OCI-M2 (cell line): ENCODE results near the gene GRIN3B.

Experiments
- DNase-seq: peaks from one replicate; lab custom pipeline; 2025; ENCODE audit not compliant: unreplicated experiment; lab: John Stamatoyannopoulos, UW

GRIN3B gene

GRCh38 chr19:990746-991145 lies 9.5 kb upstream of the GRIN3B start:
- DNase-seq = no peak

DNA sequence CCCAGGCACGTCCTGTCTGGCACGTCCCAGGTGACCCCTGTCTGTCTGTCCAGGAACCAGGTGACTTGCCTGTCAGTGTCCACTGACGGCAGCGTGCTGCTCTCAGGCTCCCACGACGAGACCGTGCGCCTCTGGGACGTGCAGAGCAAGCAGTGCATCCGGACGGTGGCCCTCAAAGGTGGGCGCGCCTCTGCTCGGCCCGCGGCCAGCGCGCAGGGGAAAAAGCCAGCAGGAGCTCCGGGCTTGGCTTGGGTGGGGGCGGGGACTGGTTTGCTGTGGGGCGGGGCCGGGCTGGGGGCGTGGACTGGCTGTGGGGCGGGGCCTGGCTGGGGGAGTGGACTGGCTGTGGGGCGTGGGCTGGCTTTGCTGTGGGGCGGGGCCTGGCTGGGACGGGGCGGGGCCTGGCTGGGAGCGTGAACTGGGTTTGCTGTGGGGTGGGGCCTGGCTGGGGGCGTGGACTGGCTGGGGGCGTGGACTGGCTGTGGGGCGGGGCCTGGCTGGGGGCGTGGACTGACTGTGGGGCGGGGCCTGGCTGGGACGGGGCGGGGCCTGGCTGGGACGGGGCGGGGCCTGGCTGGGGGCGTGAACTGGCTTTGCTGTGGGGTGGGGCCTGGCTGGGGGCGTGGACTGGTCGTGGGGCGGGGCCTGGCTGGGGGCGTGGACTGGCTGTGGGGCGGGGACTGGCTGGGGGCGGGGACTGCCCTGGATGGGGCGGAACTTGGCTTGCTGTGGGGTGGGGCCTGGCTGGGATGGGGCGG lies 8.9 kb upstream of the GRIN3B start:
- no peak for DNase-seq

GRCh38 chr19:991932-992669 lies 8.1 kb upstream of the GRIN3B start:
- no peak for DNase-seq

GRCh38 chr19:992670-993055 lies 7.6 kb upstream of the GRIN3B start:
- DNase-seq = no peak

GRCh38 chr19:993361-993830 lies 6.8 kb upstream of the GRIN3B start:
- DNase-seq = no peak

GRCh38 chr19:993831-994393 lies 6.3 kb upstream of the GRIN3B start:
- DNase-seq = no peak

DNA sequence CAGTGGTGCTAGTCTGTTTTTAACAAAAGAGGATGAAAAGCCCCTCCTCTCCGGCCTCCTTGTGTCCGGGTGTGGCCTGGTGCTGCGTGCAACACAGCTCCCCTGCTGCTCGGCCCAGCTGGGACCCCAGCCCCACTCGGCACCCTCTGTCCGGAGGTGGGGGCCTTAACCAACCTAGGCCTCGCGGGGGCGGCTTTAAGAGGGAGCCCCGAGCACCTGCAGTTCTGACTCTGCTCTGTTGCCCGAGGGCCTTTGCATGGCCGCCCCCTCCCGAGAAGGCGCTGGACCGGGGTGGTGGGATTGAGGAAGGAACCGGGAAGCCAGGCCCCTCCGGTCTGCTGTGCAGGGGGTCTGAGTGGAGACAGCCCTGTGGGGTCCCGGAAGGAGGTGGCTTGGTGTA lies 5.7 kb upstream of the GRIN3B start:
- no peak for DNase-seq

DNA sequence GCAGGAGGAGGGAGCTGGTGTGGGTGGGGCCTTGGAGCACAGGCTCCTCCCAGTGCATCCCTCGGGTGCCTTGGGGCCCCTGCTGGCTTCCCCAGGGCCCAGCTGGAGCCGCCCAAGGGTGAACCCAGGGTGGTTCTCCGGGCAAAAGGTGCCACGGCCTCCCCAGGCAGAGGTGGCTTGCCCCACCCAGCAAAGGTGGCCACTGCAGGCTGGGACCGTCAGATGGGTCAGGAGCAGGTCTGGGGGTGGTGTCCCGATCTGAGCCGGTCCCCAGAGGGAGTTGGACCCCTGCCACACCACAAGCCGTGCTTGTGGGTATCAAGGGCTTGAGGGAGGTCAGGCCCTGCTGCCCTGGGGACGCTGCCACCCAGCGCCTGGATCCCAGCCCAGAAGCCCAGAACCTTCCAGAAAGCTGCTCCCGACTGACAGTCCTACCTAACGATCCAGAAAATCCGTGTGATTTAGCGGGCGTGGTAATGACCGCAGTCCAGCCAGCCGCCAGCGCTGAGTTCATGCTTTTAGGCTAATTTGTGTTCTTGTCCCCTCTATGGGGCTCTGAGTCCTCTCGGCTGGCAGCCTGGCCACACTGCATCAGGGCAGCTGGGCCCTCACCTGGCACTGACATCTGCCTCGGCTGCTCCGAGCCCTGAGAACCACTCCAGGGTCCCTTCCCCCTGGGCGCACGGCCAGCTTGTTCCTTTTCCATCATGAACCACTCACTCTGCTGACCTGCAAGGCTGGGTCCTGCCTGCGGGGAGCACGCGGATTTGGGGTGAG lies 5.0 kb upstream of the GRIN3B start:
- DNase-seq = no peak

GRCh38 chr19:996051-996838 lies 4.0 kb upstream of the GRIN3B start:
- DNase-seq = no peak

DNA sequence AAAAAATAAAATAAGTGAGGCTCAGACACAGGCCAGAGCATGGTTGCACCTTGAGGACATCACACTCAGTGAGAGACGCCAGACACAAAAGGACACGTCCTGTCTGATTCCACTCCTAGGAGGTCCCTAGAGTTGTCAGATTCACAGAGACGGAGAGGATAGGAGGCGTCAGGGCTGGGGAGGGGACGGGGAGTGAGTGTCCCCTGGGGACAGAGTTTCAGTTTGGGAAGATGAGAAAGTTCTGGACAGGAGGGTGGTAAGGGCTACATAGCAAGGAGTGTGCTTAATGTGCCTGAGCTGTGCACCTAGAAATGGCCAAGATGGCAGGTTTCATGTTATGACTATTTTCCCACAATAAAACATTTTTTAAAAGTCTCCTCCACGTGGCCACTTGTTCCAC lies 2.2 kb upstream of the GRIN3B start:
- DNase-seq = no peak

DNA sequence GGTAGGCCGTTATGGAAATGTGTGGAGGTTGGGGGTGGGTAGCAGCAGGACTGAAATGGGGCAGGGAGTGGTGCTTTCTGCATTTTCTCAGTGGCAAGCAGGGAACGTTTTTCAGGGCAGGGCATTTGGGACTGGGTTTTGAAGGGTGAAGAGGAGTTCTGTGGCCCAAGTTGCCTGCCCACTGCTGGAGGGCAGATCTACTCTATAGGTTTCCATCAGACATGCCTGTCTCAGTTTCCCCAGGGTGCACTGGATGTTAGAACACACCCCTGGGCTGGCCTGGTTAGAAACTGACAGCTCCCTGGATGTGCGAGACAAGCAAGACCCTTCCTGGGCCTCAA lies 870 bp upstream of the GRIN3B start:
- no peak for DNase-seq

DNA sequence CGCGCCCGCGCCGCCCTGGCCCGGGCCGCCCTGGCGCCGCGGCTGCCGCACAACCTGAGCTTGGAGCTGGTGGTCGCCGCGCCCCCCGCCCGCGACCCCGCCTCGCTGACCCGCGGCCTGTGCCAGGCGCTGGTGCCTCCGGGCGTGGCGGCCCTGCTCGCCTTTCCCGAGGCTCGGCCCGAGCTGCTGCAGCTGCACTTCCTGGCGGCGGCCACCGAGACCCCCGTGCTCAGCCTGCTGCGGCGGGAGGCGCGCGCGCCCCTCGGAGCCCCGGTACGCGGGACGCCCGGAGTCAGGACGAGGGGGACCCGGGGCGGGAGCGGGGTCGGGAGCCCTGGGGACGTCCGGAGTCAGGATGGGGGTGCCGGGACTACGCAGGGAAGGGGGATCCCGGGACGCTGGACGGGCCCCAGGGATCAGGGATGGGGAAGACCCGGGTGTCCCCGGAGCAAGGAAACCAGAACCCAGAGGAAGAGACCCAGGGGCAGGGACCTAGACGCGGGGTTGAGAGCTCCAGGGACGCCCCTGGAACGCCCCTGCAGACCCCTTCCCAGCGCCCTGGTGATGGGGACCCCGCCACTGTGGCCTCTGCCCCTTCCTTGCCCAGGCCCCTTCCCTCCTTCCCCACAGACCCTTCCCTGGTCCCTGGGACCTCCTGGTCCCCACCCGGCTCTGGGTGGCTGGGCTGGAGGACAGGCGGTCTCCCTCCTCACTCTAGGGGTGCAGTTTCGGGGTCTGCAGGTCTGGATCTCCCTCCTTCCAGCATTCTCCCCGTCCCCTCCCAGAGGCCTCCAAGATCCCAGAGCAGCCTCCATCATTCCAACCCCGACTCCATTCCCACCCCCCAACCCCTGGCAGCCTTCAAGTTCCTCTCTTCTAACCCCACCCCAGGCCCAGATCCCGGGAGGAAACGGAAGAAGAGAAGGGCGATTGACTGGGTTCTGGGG lies 645 bp downstream of the GRIN3B start:
- DNase-seq = no peak

DNA sequence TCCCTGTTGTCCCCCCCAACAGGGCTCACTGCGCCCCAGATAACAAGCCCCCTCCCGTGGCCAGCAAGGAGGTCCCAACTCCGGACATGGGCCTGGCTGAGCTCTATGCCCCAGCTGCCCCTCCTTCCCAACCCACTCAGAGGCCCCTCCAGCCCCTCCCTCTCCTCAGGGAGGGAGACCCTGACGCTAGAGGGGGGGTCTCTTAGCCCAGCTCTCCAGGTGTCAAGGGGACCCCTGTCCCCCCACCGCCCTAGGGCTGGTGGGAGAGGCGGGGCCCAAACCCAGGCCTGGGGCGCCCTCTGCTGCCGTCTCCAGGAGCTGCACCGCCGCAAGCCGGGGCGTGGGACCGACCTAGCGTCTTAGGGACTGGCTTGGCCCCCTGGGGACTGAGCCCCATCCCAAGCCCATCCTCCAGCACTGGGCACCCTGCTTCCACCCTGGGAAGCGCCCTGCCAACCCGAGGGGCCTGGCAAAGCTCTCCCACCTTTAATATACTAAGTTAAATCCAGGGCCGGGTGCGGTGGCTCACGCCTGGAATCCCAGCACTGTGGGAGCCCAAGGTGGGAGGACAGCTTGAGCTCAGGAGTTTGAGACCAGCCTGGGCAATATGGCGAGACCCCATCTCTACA lies 1.4 kb downstream of the GRIN3B start:
- DNase-seq = no peak

DNA sequence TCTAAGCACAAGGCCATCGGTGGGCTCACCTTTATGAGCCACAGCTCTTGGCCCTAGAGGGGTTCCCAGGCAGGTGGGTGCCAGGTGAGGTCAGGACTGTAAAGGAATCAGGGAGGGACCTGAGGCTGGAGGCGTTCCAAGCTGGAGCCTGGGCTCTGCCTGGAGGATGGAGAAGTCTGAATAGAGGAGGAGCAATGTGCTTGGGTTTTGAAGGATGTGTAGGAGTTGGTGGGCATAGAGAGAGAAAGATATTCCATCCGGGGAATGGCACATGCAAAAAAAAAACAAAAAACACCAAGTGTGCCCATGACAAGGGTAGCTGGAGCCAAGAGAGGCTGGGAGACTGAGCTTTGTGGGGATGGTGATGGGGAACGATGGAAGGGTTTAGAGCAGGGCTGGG lies 2.4 kb downstream of the GRIN3B start:
- no peak for DNase-seq

DNA sequence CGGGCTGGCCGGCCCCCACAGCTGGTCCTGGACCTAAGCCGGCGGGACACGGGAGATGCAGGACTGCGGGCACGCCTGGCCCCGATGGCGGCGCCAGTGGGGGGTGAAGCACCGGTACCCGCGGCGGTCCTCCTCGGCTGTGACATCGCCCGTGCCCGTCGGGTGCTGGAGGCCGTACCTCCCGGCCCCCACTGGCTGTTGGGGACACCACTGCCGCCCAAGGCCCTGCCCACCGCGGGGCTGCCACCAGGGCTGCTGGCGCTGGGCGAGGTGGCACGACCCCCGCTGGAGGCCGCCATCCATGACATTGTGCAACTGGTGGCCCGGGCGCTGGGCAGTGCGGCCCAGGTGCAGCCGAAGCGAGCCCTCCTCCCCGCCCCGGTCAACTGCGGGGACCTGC lies 3.1 kb downstream of the GRIN3B start:
- DNase-seq = no peak

DNA sequence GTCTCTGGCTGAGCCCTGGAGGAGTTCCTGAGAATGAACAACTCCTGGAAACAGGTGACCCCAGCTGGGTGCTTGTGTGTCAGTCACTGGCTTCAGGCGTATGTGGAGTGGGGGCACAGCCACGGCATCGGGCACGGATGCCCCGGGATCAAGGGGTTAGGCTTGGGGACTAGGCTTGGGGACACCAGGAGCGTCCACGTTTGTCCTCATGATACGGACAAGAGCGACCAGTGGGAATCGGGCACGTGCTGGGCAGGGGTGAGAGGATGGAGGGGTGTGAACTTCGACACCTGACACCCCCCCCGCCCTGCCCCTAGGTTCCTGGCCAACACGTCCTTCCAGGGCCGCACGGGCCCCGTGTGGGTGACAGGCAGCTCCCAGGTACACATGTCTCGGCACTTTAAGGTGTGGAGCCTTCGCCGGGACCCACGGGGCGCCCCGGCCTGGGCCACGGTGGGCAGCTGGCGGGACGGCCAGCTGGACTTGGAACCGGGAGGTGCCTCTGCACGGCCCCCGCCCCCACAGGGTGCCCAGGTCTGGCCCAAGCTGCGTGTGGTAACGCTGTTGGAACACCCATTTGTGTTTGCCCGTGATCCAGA lies 4.1 kb downstream of the GRIN3B start:
- no peak for DNase-seq

GRCh38 chr19:1004803-1005664 lies 4.8 kb downstream of the GRIN3B start:
- no peak for DNase-seq
